Measurements from ENCODE around the gene RBMS3. TPM values are rescaled to one million over a fixed set of nuclear protein-coding genes. Genes with fewer than 3 reads are reported as not detected.

Gene RBMS3
- total RNA-seq, 1 donor from 2014 or later: 47.6 TPM

GRCh38 chr3:29924783-29925561 lies 644.1 kb downstream of the RBMS3 start:
- Mint-ChIP-seq H3K9me3 (ENCODE audit: low read depth) (no peaks in the 10 kb centered on the region), H3K36me3 (ENCODE audit: low read depth) (no peaks in the 10 kb centered on the region), H3K27me3 (ENCODE audit: low read depth) (no peaks in the 10 kb centered on the region), H3K4me3 (ENCODE audit: unreplicated experiment) (no peak overlapping the region), H3K27ac (ENCODE audit: unreplicated experiment) (peak overlapping the region; percentile 19), H3K4me1 (ENCODE audit: low read depth) (peaks cover 21% of the 10 kb centered on the region)
- no peak for TF ChIP-seq CTCF (IDR thresholded peaks at IDR 0.05)
- no peak for DNase-seq (ENCODE audit: low spot score)

- H3K27me3 Mint-ChIP-seq (ENCODE audit: low read depth): no peaks in the 10 kb centered on the region
- no peak overlapping the region for H3K27ac Mint-ChIP-seq (ENCODE audit: unreplicated experiment)
- H3K36me3 Mint-ChIP-seq (ENCODE audit: low read depth): no peaks in the 10 kb centered on the region
- H3K4me1 Mint-ChIP-seq (ENCODE audit: low read depth): peaks cover 18% of the 10 kb centered on the region
- TF ChIP-seq CTCF (IDR thresholded peaks at IDR 0.05): no peak
- no peak for DNase-seq (ENCODE audit: low spot score)
- no peak overlapping the region for H3K4me3 Mint-ChIP-seq (ENCODE audit: unreplicated experiment)
- no peaks in the 10 kb centered on the region for H3K9me3 Mint-ChIP-seq (ENCODE audit: low read depth)
These were observed 645.5 kb downstream of the RBMS3 start for GRCh38 chr3:29926378-29926777.

- no peak for DNase-seq (ENCODE audit: low spot score)
- Mint-ChIP-seq H3K4me3 (ENCODE audit: unreplicated experiment) (no peak overlapping the region), H3K9me3 (ENCODE audit: low read depth) (no peaks in the 10 kb centered on the region), H3K4me1 (ENCODE audit: low read depth) (peaks cover 9% of the 10 kb centered on the region), H3K36me3 (ENCODE audit: low read depth) (no peaks in the 10 kb centered on the region), H3K27ac (ENCODE audit: unreplicated experiment) (no peak overlapping the region), H3K27me3 (ENCODE audit: low read depth) (no peaks in the 10 kb centered on the region)
- TF ChIP-seq CTCF (IDR thresholded peaks at IDR 0.05): no peak
These were observed 651.9 kb downstream of the RBMS3 start for GRCh38 chr3:29932696-29933325.

- H3K36me3 Mint-ChIP-seq (ENCODE audit: low read depth): no peaks in the 10 kb centered on the region
- no peak overlapping the region for H3K27ac Mint-ChIP-seq (ENCODE audit: unreplicated experiment)
- peaks cover 9% of the 10 kb centered on the region for H3K4me1 Mint-ChIP-seq (ENCODE audit: low read depth)
- no peaks in the 10 kb centered on the region for H3K9me3 Mint-ChIP-seq (ENCODE audit: low read depth)
- H3K4me3 Mint-ChIP-seq (ENCODE audit: unreplicated experiment): no peak overlapping the region
- DNase-seq (ENCODE audit: low spot score): no peak
- TF ChIP-seq CTCF (IDR thresholded peaks at IDR 0.05): no peak
- H3K27me3 Mint-ChIP-seq (ENCODE audit: low read depth): no peaks in the 10 kb centered on the region
These were observed 653.1 kb downstream of the RBMS3 start for GRCh38 chr3:29933802-29934490.

- Mint-ChIP-seq H3K27ac (ENCODE audit: unreplicated experiment) (no peak overlapping the region), H3K4me3 (ENCODE audit: unreplicated experiment) (no peak overlapping the region), H3K27me3 (ENCODE audit: low read depth) (no peaks in the 10 kb centered on the region), H3K36me3 (ENCODE audit: low read depth) (peaks cover 3% of the 10 kb centered on the region), H3K4me1 (ENCODE audit: low read depth) (peaks cover 9% of the 10 kb centered on the region), H3K9me3 (ENCODE audit: low read depth) (no peaks in the 10 kb centered on the region)
- no peak for DNase-seq (ENCODE audit: low spot score)
- TF ChIP-seq CTCF (IDR thresholded peaks at IDR 0.05): no peak
These were observed 653.9 kb downstream of the RBMS3 start for GRCh38 chr3:29934751-29935150.
